K562 (cell line): ENCODE results near the gene SCN5A. TPM values are rescaled to one million over a fixed set of nuclear protein-coding genes. Genes with fewer than 3 reads are reported as not detected.

Experiments
- ATAC-seq: fragments of 200-7000 bp; cut with Tn5 transposase; 3 replicates; pipeline ENCODE4 v1.9.1; 2020; ENCODE audit warnings: moderate library complexity
- BruUV-seq: library from RNA; stranded (reverse); fragments of 400-500 nt; replicated peaks from 2 replicates; lab custom pipeline; 2021; lab: Mats Ljungman, UMichigan
- CTCF ChIA-PET: fragments of 300-600 bp; formaldehyde crosslinking; extraction: SDS; loops from one replicate; lab custom pipeline; 2021; ENCODE audit warnings: low intra/inter-chr PET ratio; lab: Yijun Ruan, JAX
- POLR2A ChIA-PET: fragments of 300-600, 350-650 bp; sonication (Branson Sonifier 250); formaldehyde crosslinking; extraction: SDS; loops from one replicate; lab custom pipeline; 2021; ENCODE audit warnings: antibody characterized with exemption, inconsistent platforms; lab: Yijun Ruan, JAX
- DNase-seq, 4 experiments: peaks; one replicate each; pipeline versions ENCODE4 v3.0.0 to v3.0.0-alpha.2; 2011 to 2018; ENCODE audit warnings: low spot score in 3 of 4, mixed read lengths in 3 of 4; ENCODE audit errors: extremely low read depth in 1 of 4
- FAIRE-seq: peaks from 2 replicates; lab custom pipeline; 2011; peaks lifted over from hg19 to GRCh38; lab: Jason Lieb, UNC
- H2AFZ ChIP-seq: 2 replicates; pipeline ENCODE4 v1.6.0; 2011; ENCODE audit warnings: low read depth, low read length, control low read depth, inconsistent platforms
- H3K27ac ChIP-seq: fragments of 200-600 bp; 3 replicates; pipeline ENCODE4 v1.8.0; 2011; ENCODE audit warnings: low read depth, mild to moderate bottlenecking, control low read depth, inconsistent platforms, low read length, moderate library complexity, mixed read lengths; ENCODE audit errors: extremely low read depth
- H3K27me3 ChIP-seq, 2 experiments: fragments of 300-600 bp in 1 of 2; 2 replicates in 1 of 2; 3 replicates in 1 of 2; pipeline versions ENCODE4 v1.6.0 to v1.8.0; 2011; ENCODE audit warnings: inconsistent platforms in 2 of 2, low read length in 2 of 2, mild to moderate bottlenecking in 1 of 2, mixed read lengths in 1 of 2, moderate library complexity in 1 of 2; ENCODE audit not compliant: control insufficient read depth in 2 of 2, insufficient read depth in 2 of 2
- H3K36me3 ChIP-seq: fragments of 300-600 bp; 3 replicates; pipeline ENCODE4 v1.8.0; 2011; ENCODE audit warnings: mild to moderate bottlenecking, low read length, inconsistent platforms; ENCODE audit not compliant: control insufficient read depth, insufficient read depth
- H3K4me1 ChIP-seq, 2 experiments: fragments of 200-600 bp in 1 of 2; replicated peaks in 1 of 2; 2 replicates in 1 of 2; 3 replicates in 1 of 2; pipeline versions ENCODE4 v1.5.1 to v1.8.0; 2011; ENCODE audit warnings: inconsistent platforms in 2 of 2, low read length in 2 of 2, mild to moderate bottlenecking in 1 of 2, mixed read lengths in 1 of 2, moderate library complexity in 1 of 2; ENCODE audit not compliant: control insufficient read depth in 2 of 2, insufficient read depth in 2 of 2
- H3K4me2 ChIP-seq: 2 replicates; pipeline ENCODE4 v1.6.1; 2011; ENCODE audit warnings: low read length, control low read depth, inconsistent platforms, mixed read lengths; ENCODE audit not compliant: insufficient read depth
- H3K4me3 ChIP-seq: fragments of 200-600 bp; sonication (generic), shearing (Covaris generic); 2 replicates; pipeline ENCODE4 v1.5.1; 2016; ENCODE audit warnings: control low read depth, inconsistent platforms
- H3K79me2 ChIP-seq: fragments of 200-600 bp; 3 replicates; pipeline ENCODE4 v1.8.0; 2011; ENCODE audit warnings: low read length, inconsistent platforms; ENCODE audit not compliant: control insufficient read depth, insufficient read depth
- H3K9ac ChIP-seq, 2 experiments: 2 replicates each; pipeline versions ENCODE4 v1.6.0 to v1.6.1; 2011; ENCODE audit warnings: low read depth in 2 of 2, low read length in 2 of 2, control low read depth in 1 of 2, inconsistent platforms in 1 of 2, mild to moderate bottlenecking in 1 of 2, mixed read lengths in 1 of 2; ENCODE audit not compliant: insufficient read depth in 1 of 2
- H3K9me1 ChIP-seq: one replicate; pipeline ENCODE4 v1.6.0; 2011; ENCODE audit warnings: inconsistent platforms, mild to moderate bottlenecking, low read length, moderate library complexity; ENCODE audit not compliant: control insufficient read depth, insufficient read depth
- H3K9me3 ChIP-seq: replicated peaks from 2 replicates; pipeline ENCODE4 v1.5.1; 2011; ENCODE audit warnings: low read depth, low read length, inconsistent platforms; ENCODE audit not compliant: control insufficient read depth, insufficient read depth
- H4K20me1 ChIP-seq: replicated peaks from 2 replicates; pipeline ENCODE4 v1.6.1; 2011; ENCODE audit warnings: low read length, inconsistent platforms, mixed read lengths; ENCODE audit not compliant: control insufficient read depth, insufficient read depth
- HMGXB4 ChIP-seq: sonication (generic); formaldehyde crosslinking; IDR thresholded peaks from 2 replicates; pipeline ENCODE4 v1.8.1; 2023; ENCODE audit warnings: mild to moderate bottlenecking, missing genetic modification reagents
- MYC ChIP-seq, 2 experiments: fragments of 250-450 bp in 1 of 2; sonication (Bioruptor Pico) in 1 of 2; IDR thresholded peaks; 2 replicates each; pipeline versions ENCODE4 v1.5.1 to v1.6.1; 2012 to 2021; ENCODE audit warnings: low read depth in 2 of 2, borderline replicate concordance in 1 of 2, improper control_type of control experiment in 1 of 2, low read length in 1 of 2, mild to moderate bottlenecking in 1 of 2, moderate library complexity in 1 of 2
- NCOR1 ChIP-seq: fragments of 450-650 bp; IDR thresholded peaks from 2 replicates; pipeline ENCODE4 v1.6.1; 2016; ENCODE audit warnings: mild to moderate bottlenecking, moderate library complexity
- SMC3 ChIP-seq: conservative IDR thresholded peaks from 2 replicates; pipeline ENCODE4 v1.6.1; 2011; ENCODE audit warnings: low read depth, low read length, improper control_type of control experiment; ENCODE audit not compliant: insufficient read depth
- ZBTB7A ChIP-seq: IDR thresholded peaks from 2 replicates; pipeline ENCODE4 v1.6.1; 2011; ENCODE audit warnings: low read depth, mild to moderate bottlenecking, low read length, moderate library complexity, borderline replicate concordance; ENCODE audit not compliant: control insufficient read depth
- ZNF584 ChIP-seq: fragments of 200-800 bp; sonication (Bioruptor generic); IDR thresholded peaks from 2 replicates; pipeline ENCODE4 v1.6.1; 2016; ENCODE audit warnings: low read depth, mild to moderate bottlenecking, missing genetic modification characterization, missing compliant biosample characterization
- WGBS: fragments of 100-300 bp; shearing (Covaris generic); methylation state at CpG from one replicate; pipeline ENCODE4 v1.1.6; 2016; ENCODE audit warnings: low coverage, mixed read lengths; ENCODE audit not compliant: insufficient coverage; ENCODE audit errors: missing lambda C conversion rate; 5-methylcytosine and 5-hydroxymethylcytosine counted together
- in situ Hi-C: fragments of 300-500 bp; cut with MboI; formaldehyde crosslinking; loops from 4 replicates; pipeline ENCODE4 v1.15.0; 2018; ENCODE audit warnings: inconsistent platforms, mixed read lengths
- intact Hi-C: fragments of 100-400 bp; cut with micrococcal nuclease; formaldehyde crosslinking; loops from 2 replicates; pipeline ENCODE4 v1.14.2; 2022
- polyA plus RNA-seq, 8 experiments: library from polyadenylated mRNA; depleted of rRNA in 4 of 8; stranded (reverse) in 5 of 8; unstranded in 3 of 8; fragments of >200 nt; fragmentation: Nextera tagmentation in 2 of 8; fragmentation: Illumina TruSeq in 1 of 8; extraction: Ambion mirVana in 2 of 8; extraction: Trizol in 1 of 8; gene quantifications; 2 replicates each; pipeline versions ENCODE4 v1.2.1 to v1.2.3, GENCODE V29; 2011 to 2014; ENCODE audit warnings: inconsistent platforms in 1 of 8, missing spikeins in 1 of 8
- total RNA-seq, 7 experiments: library from RNA; depleted of rRNA in 6 of 7; stranded (reverse); fragments of >200 nt in 6 of 7; fragmentation: Illumina TruSeq in 2 of 7; extraction: Trizol in 2 of 7; gene quantifications; 2 replicates each; pipeline versions ENCODE4 v1.2.1 to v1.2.3, GENCODE V29; 2011 to 2021; ENCODE audit warnings: low replicate concordance in 1 of 7

The SCN5A gene
- total and polyA plus RNA-seq, 9 of the 15 experiments (the other 6 are each of a cell fraction or from before 2014, with no cell fraction given): 0.07 to 1.4 (median 0.21) TPM; not detected in 2

- TF ChIP-seq NCOR1 (no peak), ZNF584 (CRISPR knock-in tag) (no peak)
- Histone ChIP-seq H3K27me3 (peaks cover 35 to 83% of the 10 kb centered on the region in 2 experiments; a peak in 4 of 5 replicates), H3K4me2 (no peak overlapping the region), H3K4me3 (no peak overlapping the region), H3K9me3 (no peaks in the 10 kb centered on the region), H3K4me1 (no peaks in the 10 kb centered on the region), H3K9me1 (peaks cover 4% of the 10 kb centered on the region), H3K79me2 (no peaks in the 10 kb centered on the region), H4K20me1 (peaks cover 16% of the 10 kb centered on the region), H3K36me3 (no peaks in the 10 kb centered on the region), H3K27ac (no peak overlapping the region), H2AFZ (no peak overlapping the region), H3K9ac (no peak overlapping the region)
- ATAC-seq (no peak), DNase-seq (no peak), FAIRE-seq (no peak)
- POLR2A ChIA-PET: interaction anchor here (0.6 to 2.0 kb wide), 3 partner anchors 11 to 865 kb away, joined by 3 to 6 read pairs (median 5); no protein-coding TSS in a partner anchor
- BruUV-seq: no TSS peak
- 2% methylated on average over 5 of the region's 5 CpGs for WGBS
- CTCF ChIA-PET: no interaction called here
- in situ Hi-C loops (no loop called here), intact Hi-C loops (no loop called here)
Observed at GRCh38 chr3:38628835-38629234, 20.7 kb downstream of the SCN5A start.

GRCh38 chr3:38627956-38628355 lies 21.5 kb downstream of the SCN5A start:
- peak; percentile 93 for ATAC-seq
- no TSS peak for BruUV-seq
- Histone ChIP-seq H3K79me2 (no peaks in the 10 kb centered on the region), H3K4me1 (no peaks in the 10 kb centered on the region), H3K9ac (no peak overlapping the region), H3K9me3 (no peaks in the 10 kb centered on the region), H3K4me2 (no peak overlapping the region), H3K36me3 (no peaks in the 10 kb centered on the region), H3K9me1 (peaks cover 4% of the 10 kb centered on the region), H3K27ac (no peak overlapping the region), H2AFZ (no peak overlapping the region), H3K27me3 (peaks cover 40 to 83% of the 10 kb centered on the region in 2 experiments; a peak in 4 of 5 replicates), H4K20me1 (peaks cover 24% of the 10 kb centered on the region), H3K4me3 (no peak overlapping the region)
- POLR2A ChIA-PET: interaction anchor here (1.3 to 2.0 kb wide), 2 partner anchors 10 to 12 kb away, joined by 5 to 6 read pairs; no protein-coding TSS in a partner anchor
- intact Hi-C loops: no loop called here
- CTCF ChIA-PET: interaction anchor here (0.7 kb wide), 1 partner anchor 579 kb away, joined by 3 read pairs; no protein-coding TSS in a partner anchor
- peak; percentile 64 to 74 (median 72) for DNase-seq
- in situ Hi-C loops: no loop called here
- FAIRE-seq: peak; percentile 88
- 2% methylated on average over 4 of the region's 4 CpGs for WGBS
- no peak for TF ChIP-seq HMGXB4 (CRISPR knock-in tag)
- TF ChIP-seq MYC (IDR thresholded peaks at IDR 0.05; ENCODE audit: low read depth, low read length): peak; percentile 46; the same call in 1 of the 2 replicates
- no peak for TF ChIP-seq MYC (CRISPR knock-in tag; IDR thresholded peaks at IDR 0.05; ENCODE audit: borderline replicate concordance, low read depth)
- peak; percentile 50; the same call in 1 of the 2 replicates for TF ChIP-seq SMC3
- no peak for TF ChIP-seq ZBTB7A
